Vagina (tissue), 2 donors: ENCODE results near the gene FLOT1. TPM values are rescaled to one million over a fixed set of nuclear protein-coding genes. Genes with fewer than 3 reads are reported as not detected.

Experiments
- DNase-seq, 2 donors: peaks; one replicate each; pipeline ENCODE4 v3.0.0-alpha.2; 2017; ENCODE audit errors: extremely low spot score in 2 of 2
- H3K27ac ChIP-seq: fragments of 200-600 bp; sonication (generic); one replicate; pipeline ENCODE4 v1.5.1; 2019
- H3K27me3 ChIP-seq: fragments of 200-600 bp; sonication (generic); one replicate; pipeline ENCODE4 v1.5.1; 2019
- H3K36me3 ChIP-seq, 2 donors: fragments of 200-600 bp; sonication (generic); one replicate each; pipeline ENCODE4 v1.5.1; 2017 to 2019
- H3K4me1 ChIP-seq: fragments of 200-600 bp; sonication (generic); one replicate; pipeline ENCODE4 v1.5.1; 2019
- H3K4me3 ChIP-seq, 2 donors: fragments of 200-600 bp; sonication (generic); 1 replicate in 1 of 2; 2 replicates in 1 of 2; pipeline ENCODE4 v1.5.1; 2016 to 2019
- H3K9me3 ChIP-seq: fragments of 200-600 bp; sonication (generic); one replicate; pipeline ENCODE4 v1.5.1; 2019
- CTCF ChIP-seq, 3 experiments: fragments of 450-650 bp in 2 of 3; fragments of 200-600 bp in 1 of 3; sonication (generic) in 1 of 3; IDR thresholded peaks; one replicate each; pipeline ENCODE4 v1.5.1; 2017 to 2019; ENCODE audit warnings: antibody characterized with exemption in 3 of 3, mild to moderate bottlenecking in 2 of 3, moderate library complexity in 2 of 3
- POLR2A ChIP-seq, 2 donors: fragments of 450-650 bp; IDR thresholded peaks; one replicate each; pipeline ENCODE4 v1.6.1; 2017; ENCODE audit warnings: antibody characterized with exemption in 2 of 2, mild to moderate bottlenecking in 2 of 2, moderate library complexity in 2 of 2
- POLR2AphosphoS5 ChIP-seq, 2 donors: sonication (generic); formaldehyde crosslinking; IDR thresholded peaks; one replicate each; pipeline ENCODE4 v1.9.0; 2017; ENCODE audit warnings: antibody characterized with exemption in 2 of 2, mild to moderate bottlenecking in 2 of 2, low read depth in 1 of 2; ENCODE audit not compliant: insufficient read depth in 1 of 2
- intact Hi-C: fragments of 100-400 bp; cut with DNase I; formaldehyde crosslinking; loops from one replicate; pipeline ENCODE4 v1.15.1; 2023
- total RNA-seq: library from RNA; depleted of rRNA; stranded (reverse); fragments of >200 nt; gene quantifications from one replicate; pipeline ENCODE4 v1.2.3, GENCODE V29; 2016

FLOT1 gene, protein sequence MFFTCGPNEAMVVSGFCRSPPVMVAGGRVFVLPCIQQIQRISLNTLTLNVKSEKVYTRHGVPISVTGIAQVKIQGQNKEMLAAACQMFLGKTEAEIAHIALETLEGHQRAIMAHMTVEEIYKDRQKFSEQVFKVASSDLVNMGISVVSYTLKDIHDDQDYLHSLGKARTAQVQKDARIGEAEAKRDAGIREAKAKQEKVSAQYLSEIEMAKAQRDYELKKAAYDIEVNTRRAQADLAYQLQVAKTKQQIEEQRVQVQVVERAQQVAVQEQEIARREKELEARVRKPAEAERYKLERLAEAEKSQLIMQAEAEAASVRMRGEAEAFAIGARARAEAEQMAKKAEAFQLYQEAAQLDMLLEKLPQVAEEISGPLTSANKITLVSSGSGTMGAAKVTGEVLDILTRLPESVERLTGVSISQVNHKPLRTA
- total RNA-seq = 165 TPM

DNA sequence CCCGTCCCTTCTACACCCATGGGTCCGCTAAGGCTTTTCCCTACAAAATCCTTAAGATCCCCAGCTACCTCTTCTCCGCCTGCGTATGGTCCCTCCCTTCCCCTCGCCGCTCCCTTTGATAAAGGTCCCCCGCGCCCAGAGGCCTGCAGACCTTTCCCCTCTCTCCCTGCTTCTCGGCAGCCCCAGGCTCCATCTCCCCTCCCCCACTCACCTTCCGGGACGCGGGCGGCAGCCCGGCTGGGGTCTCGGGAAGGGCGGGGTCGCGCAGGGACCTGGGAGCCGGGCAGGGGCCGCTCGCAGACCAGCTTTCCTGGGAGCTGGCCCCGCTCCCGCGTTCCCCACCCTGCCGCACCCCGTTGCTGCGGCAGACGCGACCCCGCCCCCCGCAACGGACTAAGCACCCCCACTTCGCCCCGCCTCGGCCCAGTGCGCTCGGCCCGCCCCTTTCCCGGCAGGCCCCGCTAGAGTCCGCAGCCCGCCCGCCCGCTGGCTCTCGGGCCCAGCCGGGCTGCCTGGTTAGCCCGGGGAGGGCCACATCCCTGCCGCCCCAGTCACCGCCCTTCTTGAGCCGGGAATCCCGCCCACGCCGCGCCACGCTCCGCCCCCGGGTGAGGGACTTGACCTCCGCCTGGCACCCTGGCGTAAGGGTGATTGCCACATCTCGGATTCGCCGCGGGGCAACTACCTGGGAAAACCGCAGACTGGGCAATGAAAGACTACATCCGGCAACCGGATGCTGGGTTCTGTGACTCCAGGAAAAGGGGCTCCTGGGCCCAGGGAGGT is at the start of gene FLOT1:
TSS of gene FLOT1 (minus strand) at position 372 of the 783 bp plus-strand sequence. CDS start 498 bp downstream, outside the sequence.
- Histone ChIP-seq H3K4me1 (peaks cover 57% of the 10 kb centered on the region), H3K4me3 (peak within 1 kb of the TSS; percentile 65 to 89), H3K36me3 (peaks cover 0 to 26% of the 10 kb centered on the region in 2 donors), H3K27me3 (no peaks in the 10 kb centered on the region), H3K27ac (peak within 1 kb of the TSS; percentile 95), H3K9me3 (no peaks in the 10 kb centered on the region)
- intact Hi-C loops = loop anchor here (5.0 kb wide), 1 partner anchor 40 kb away; no protein-coding TSS in a partner anchor
- no peak for TF ChIP-seq CTCF (IDR thresholded peaks at IDR 0.05)
- TF ChIP-seq POLR2A (IDR thresholded peaks at IDR 0.05) = peak in 1 of 2 donors; percentile 61
- peak; percentile 72 to 95 for TF ChIP-seq POLR2AphosphoS5 (IDR thresholded peaks at IDR 0.05; ENCODE audit: insufficient read depth in 1 of 2, low read depth in 1 of 2)
- DNase-seq = peak in 1 of 2 donors; percentile 98

DNA sequence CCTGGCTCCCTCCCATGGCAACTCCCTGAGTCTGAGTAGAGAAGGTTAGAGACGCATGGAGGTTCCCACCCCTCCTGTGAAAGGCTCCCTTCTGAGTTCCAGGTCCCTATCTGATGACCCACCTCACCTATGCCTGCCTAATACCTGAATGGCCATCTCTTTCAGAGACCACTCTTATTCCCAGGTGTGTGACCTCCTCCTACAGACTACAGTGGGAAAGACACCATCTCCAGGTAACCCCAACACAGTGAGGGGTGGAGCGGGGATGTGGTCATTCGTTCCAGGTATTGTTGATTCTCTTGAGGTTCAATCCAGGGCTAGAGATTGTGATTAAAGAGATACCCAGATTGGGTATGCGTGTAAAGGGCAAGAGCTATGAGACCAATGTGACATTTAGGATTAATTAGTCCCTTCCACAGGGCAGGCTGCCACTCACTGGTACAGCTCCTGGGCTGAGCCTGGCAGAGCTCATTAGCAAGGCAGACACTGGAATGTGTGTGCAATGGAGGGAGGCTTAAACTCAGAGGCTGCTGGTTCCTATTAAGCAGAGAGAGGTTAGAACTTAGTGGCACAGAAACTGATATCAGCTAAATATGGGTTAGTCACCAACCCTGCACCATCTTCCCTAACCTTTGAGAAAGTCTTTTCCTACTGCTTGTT is 48.4 kb upstream of the FLOT1 start:
- Histone ChIP-seq H3K36me3 (no peaks in the 10 kb centered on the region), H3K27me3 (no peaks in the 10 kb centered on the region), H3K27ac (no peak overlapping the region), H3K4me1 (peaks cover 8% of the 10 kb centered on the region), H3K9me3 (no peaks in the 10 kb centered on the region), H3K4me3 (no peak overlapping the region)
- TF ChIP-seq POLR2A (IDR thresholded peaks at IDR 0.05) (no peak), POLR2AphosphoS5 (IDR thresholded peaks at IDR 0.05; ENCODE audit: insufficient read depth in 1 of 2, low read depth in 1 of 2) (no peak), CTCF (IDR thresholded peaks at IDR 0.05) (no peak)
- intact Hi-C loops = no loop called here
- no peak for DNase-seq

DNA sequence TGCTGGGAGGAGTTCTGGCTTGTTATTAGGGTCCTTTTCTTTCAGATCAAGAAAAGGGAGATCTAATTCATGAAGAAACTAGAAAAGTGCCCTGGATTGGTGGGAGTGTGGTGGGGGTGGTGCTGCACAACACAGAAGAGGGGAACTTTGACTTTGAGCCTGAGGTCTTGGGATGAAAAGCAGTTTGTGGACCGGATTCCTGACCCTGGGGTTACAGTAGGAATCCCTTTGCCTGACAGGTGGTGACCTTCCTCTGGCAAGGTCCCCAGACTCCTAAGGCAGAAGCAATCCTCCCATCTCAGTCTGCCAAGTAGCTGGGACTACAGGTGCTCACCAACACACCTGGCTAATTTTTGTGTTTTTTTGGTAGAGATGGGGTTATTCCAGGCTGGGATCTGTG is 47.1 kb upstream of the FLOT1 start:
- no peak for DNase-seq
- TF ChIP-seq POLR2AphosphoS5 (IDR thresholded peaks at IDR 0.05; ENCODE audit: insufficient read depth in 1 of 2, low read depth in 1 of 2) = no peak
- no peak for TF ChIP-seq POLR2A (IDR thresholded peaks at IDR 0.05)
- no peak for TF ChIP-seq CTCF (IDR thresholded peaks at IDR 0.05)
- H3K27ac ChIP-seq = no peak overlapping the region
- no peaks in the 10 kb centered on the region for H3K27me3 ChIP-seq
- no peaks in the 10 kb centered on the region for H3K36me3 ChIP-seq
- H3K4me3 ChIP-seq = no peak overlapping the region
- peaks cover 8% of the 10 kb centered on the region for H3K4me1 ChIP-seq
- intact Hi-C loops = no loop called here
- H3K9me3 ChIP-seq = no peaks in the 10 kb centered on the region

DNA sequence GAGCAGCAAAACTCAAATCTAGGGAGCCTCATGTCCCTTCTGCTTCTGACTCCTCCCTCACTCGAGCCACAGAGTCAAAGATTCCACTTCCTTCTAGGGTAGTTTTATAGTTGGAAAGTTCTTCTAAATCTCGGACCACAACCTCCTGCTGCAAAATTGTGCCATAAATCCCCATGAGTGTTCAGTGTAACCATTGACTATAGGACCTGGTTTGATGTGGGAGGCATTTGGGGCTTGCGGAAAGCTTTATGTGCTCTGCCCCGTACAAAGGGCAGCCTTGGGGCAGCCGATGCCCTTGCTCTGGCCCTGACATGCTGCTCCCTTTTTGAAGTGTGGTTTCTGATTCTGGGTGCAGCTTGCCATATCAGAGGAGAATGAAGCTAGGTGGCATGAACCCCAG is 45.5 kb upstream of the FLOT1 start:
- no peak for DNase-seq
- TF ChIP-seq CTCF (IDR thresholded peaks at IDR 0.05) = no peak
- peak in 1 of 2 donors; percentile 12 for TF ChIP-seq POLR2AphosphoS5 (IDR thresholded peaks at IDR 0.05; ENCODE audit: insufficient read depth in 1 of 2, low read depth in 1 of 2)
- intact Hi-C loops = no loop called here
- Histone ChIP-seq H3K4me3 (no peak overlapping the region), H3K9me3 (no peaks in the 10 kb centered on the region), H3K27ac (peak overlapping the region; percentile 3), H3K27me3 (no peaks in the 10 kb centered on the region), H3K4me1 (peaks cover 8% of the 10 kb centered on the region), H3K36me3 (no peaks in the 10 kb centered on the region)
